Pancreas (tissue), 10 donors: ENCODE results near the gene FBLN2. TPM values are rescaled to one million over a fixed set of nuclear protein-coding genes. Genes with fewer than 3 reads are reported as not detected.
A peak's percentile ranks its signal among the peaks of the same experiment; 100 is the strongest.

ENCODE experiments used
- ATAC-seq, 4 donors: fragments of 200-7000 bp; cut with Tn5 transposase; one replicate each; pipeline versions ENCODE4 v1.8.0 to v1.9.1; 2020; ENCODE audit warnings: mild to moderate bottlenecking in 4 of 4, moderate library complexity in 4 of 4
- DNase-seq, 6 donors: peaks; one replicate each; pipeline ENCODE4 v3.0.0-alpha.2; 2020
- FAIRE-seq: peaks from 2 replicates; lab custom pipeline; 2012; peaks lifted over from hg19 to GRCh38; lab: Jason Lieb, UNC
- H3K27ac ChIP-seq, 4 donors: fragments of 200-600 bp; sonication (generic); 1 replicate in 3 of 4; 2 replicates in 1 of 4; pipeline versions ENCODE4 v1.5.0 to v1.8.0; 2020
- H3K27me3 ChIP-seq, 4 donors: fragments of 200-600 bp; one replicate each; pipeline ENCODE4 v1.8.0; 2021
- H3K36me3 ChIP-seq, 3 donors: fragments of 200-600 bp; sonication (generic) in 1 of 3; one replicate each; pipeline versions ENCODE4 v1.5.0 to v1.8.0; 2020 to 2021
- H3K4me1 ChIP-seq, 3 donors: fragments of 200-600 bp; one replicate each; pipeline ENCODE4 v1.8.0; 2021
- H3K4me3 ChIP-seq, 4 donors: fragments of 200-600 bp; sonication (generic) in 2 of 4; one replicate each; pipeline versions ENCODE4 v1.5.0 to v1.8.0; 2020 to 2021
- H3K9me3 ChIP-seq, 4 donors: fragments of 200-600 bp; one replicate each; pipeline ENCODE4 v1.8.0; 2021
- WGBS, 2 donors: extraction: QIAGEN DNeasy Blood & Tissue Kit; methylation state at CpG; one replicate each; pipeline ENCODE4 v1.1.7; 2013; 5-methylcytosine and 5-hydroxymethylcytosine counted together
- intact Hi-C, 3 donors: fragments of 100-400 bp; cut with DNase I; formaldehyde crosslinking; loops; one replicate each; pipeline versions ENCODE4 v1.11.1 to v1.14.2; 2022
- polyA plus RNA-seq, 2 donors: library from polyadenylated mRNA; stranded (reverse); fragments of 200-250 nt; gene quantifications; one replicate each; pipeline ENCODE4 v1.2.3, GENCODE V29; 2013
- total RNA-seq, 6 donors: library from RNA; stranded (reverse); fragmentation: NEBNext Ultra II Directional in 4 of 6; extraction: Animal tissue kit (Norgen Biotek cat#: 25700) in 4 of 6; gene quantifications; one replicate each; pipeline versions ENCODE4 v1.2.1 to v1.2.4, GENCODE V29; 2021 to 2023
- TF ChIP-seq, protein P1 (sequence below), 4 donors: fragments of 200-600 bp; sonication (generic) in 3 of 4; IDR thresholded peaks; one replicate each; pipeline versions ENCODE4 v1.5.0 to v1.8.0; 2021; ENCODE audit warnings: antibody characterized with exemption in 4 of 4
- donor health status: healthy with polysubstance abuse.
- donor health status: DM: no; HTN: no; CAD: no; lungs with moderate emphysema.
- donor health status: DM: no; HTN: no; CAD: no.
- donor health status: control.
- donor health status: control.
- donor health status: Bipolar disorder and iron deficiency.
- donor health status: DM: yes; HTN: yes; CAD: no.
- donor health status: DM: no; HTN: no; CAD: no.
- donor health status: DM: no; HTN: no; CAD: no.
- donor health status: DM: yes; HTN: yes; CAD: no.

Gene FBLN2
- total and polyA plus RNA-seq, 8 donors, result 2.4 to 21.8 (median 4.2) TPM

- H3K27ac ChIP-seq, result no peak overlapping the region
- 93 to 96% methylated on average over 16 of the region's 16 CpGs for WGBS, 2 donors
- no peak for FAIRE-seq
- H3K27me3 ChIP-seq, result no peaks in the 10 kb centered on the region
- H3K9me3 ChIP-seq, result no peaks in the 10 kb centered on the region
- H3K4me1 ChIP-seq, result no peaks in the 10 kb centered on the region
- peak in 3 of 6 donors; percentile 16 to 63 (median 49) for DNase-seq
- H3K4me3 ChIP-seq, result no peak overlapping the region
- no peak for ATAC-seq
- intact Hi-C loops, result no loop called here
- H3K36me3 ChIP-seq, result peaks cover 0 to 3% (median 0%) of the 10 kb centered on the region in 3 donors
- TF ChIP-seq, protein P1, sequence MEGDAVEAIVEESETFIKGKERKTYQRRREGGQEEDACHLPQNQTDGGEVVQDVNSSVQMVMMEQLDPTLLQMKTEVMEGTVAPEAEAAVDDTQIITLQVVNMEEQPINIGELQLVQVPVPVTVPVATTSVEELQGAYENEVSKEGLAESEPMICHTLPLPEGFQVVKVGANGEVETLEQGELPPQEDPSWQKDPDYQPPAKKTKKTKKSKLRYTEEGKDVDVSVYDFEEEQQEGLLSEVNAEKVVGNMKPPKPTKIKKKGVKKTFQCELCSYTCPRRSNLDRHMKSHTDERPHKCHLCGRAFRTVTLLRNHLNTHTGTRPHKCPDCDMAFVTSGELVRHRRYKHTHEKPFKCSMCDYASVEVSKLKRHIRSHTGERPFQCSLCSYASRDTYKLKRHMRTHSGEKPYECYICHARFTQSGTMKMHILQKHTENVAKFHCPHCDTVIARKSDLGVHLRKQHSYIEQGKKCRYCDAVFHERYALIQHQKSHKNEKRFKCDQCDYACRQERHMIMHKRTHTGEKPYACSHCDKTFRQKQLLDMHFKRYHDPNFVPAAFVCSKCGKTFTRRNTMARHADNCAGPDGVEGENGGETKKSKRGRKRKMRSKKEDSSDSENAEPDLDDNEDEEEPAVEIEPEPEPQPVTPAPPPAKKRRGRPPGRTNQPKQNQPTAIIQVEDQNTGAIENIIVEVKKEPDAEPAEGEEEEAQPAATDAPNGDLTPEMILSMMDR (IDR thresholded peaks at IDR 0.05), result no peak
These were observed 43.5 kb upstream of the FBLN2 start for GRCh38 chr3:13505147-13506130.

GRCh38 chr3:13506239-13506638, 42.7 kb upstream of the FBLN2 start:
- peaks cover 0 to 3% (median 0%) of the 10 kb centered on the region in 3 donors for H3K36me3 ChIP-seq
- no peak for FAIRE-seq
- no peak for ATAC-seq
- intact Hi-C loops, result no loop called here
- no peaks in the 10 kb centered on the region for H3K9me3 ChIP-seq
- H3K27ac ChIP-seq, result no peak overlapping the region
- no peaks in the 10 kb centered on the region for H3K4me1 ChIP-seq
- H3K4me3 ChIP-seq, result no peak overlapping the region
- 92 to 95% methylated on average over 1 of the region's 1 CpG for WGBS, 2 donors
- TF ChIP-seq, protein P1 (IDR thresholded peaks at IDR 0.05), result no peak
- peak in 1 of 6 donors; percentile 1 for DNase-seq
- H3K27me3 ChIP-seq, result no peaks in the 10 kb centered on the region

DNA sequence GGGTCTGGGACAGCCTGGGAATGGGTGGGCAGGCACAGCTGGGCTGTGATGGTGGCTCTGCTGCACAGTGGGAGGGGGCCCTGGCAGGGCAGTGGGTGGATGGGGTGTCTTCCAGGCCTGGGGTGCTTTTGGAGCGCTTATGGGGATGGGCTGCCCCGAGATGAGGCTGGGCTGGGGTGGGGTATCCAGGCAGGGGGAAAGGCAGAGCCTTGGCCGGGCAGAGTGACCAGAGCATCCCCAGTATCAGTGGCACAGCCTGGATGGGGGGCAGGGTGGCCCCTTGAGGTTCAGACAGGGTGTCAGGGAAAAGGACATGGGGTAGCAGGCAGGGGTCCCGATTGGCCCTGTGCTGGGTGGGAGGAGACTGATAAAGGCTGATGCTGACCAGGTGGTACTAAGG, 42.2 kb upstream of the FBLN2 start:
- Histone ChIP-seq H3K27me3 (no peaks in the 10 kb centered on the region), H3K4me1 (no peaks in the 10 kb centered on the region), H3K4me3 (no peak overlapping the region), H3K36me3 (peaks cover 0 to 3% (median 0%) of the 10 kb centered on the region in 3 donors), H3K9me3 (no peaks in the 10 kb centered on the region), H3K27ac (no peak overlapping the region)
- TF ChIP-seq, protein P1 (IDR thresholded peaks at IDR 0.05), result no peak
- FAIRE-seq, result no peak
- intact Hi-C loops, result no loop called here
- no peak for ATAC-seq
- WGBS, 2 donors, result 64 to 71% methylated on average over 4 of the region's 4 CpGs
- DNase-seq, result peak in 3 of 6 donors; percentile 21 to 55 (median 45)

DNA sequence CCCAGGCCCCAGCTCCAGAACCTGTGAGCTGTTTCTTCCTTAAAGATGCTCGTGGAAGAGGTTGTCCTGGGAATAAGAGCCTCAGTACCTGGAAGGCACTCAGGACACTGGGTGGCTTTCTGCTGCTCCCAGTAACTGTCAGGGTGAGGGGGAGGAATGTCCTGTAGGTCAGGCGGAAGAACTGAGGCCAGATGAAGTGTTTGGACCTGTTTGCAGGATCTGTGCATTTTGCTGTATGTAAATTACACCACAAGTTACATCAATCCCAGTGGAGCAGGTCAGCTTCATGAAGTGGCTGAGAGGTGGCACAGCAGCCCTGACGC, 41.7 kb upstream of the FBLN2 start:
- no peak overlapping the region for H3K4me3 ChIP-seq
- TF ChIP-seq, protein P1 (IDR thresholded peaks at IDR 0.05), result no peak
- no peak overlapping the region for H3K27ac ChIP-seq
- H3K4me1 ChIP-seq, result no peaks in the 10 kb centered on the region
- H3K9me3 ChIP-seq, result no peaks in the 10 kb centered on the region
- WGBS, 2 donors, result 74 to 90% methylated on average over 3 of the region's 3 CpGs
- intact Hi-C loops, result no loop called here
- no peak for ATAC-seq
- FAIRE-seq, result no peak
- no peak for DNase-seq
- H3K27me3 ChIP-seq, result no peaks in the 10 kb centered on the region
- peaks cover 0 to 3% (median 0%) of the 10 kb centered on the region in 3 donors for H3K36me3 ChIP-seq
